ENCODE measurements around the gene RPL14. TPM values are rescaled to one million over a fixed set of nuclear protein-coding genes. Genes with fewer than 3 reads are reported as not detected.

Gene RPL14
- total RNA-seq, 4 donors from 2014 or later: 170 to 330 (median 296) TPM

GRCh38 chr3:40445880-40446279, 11.3 kb upstream of the RPL14 start:
- in situ Hi-C loops (cut with MboI; ENCODE audit: low sequenced_read_pairs in 4 of 4) (loop anchor here in 1 of 4 donors (10.0 kb wide), 1 partner anchor 111 kb away; no protein-coding TSS in a partner anchor), intact Hi-C loops (cut with DNase I; ENCODE audit: low total_unique reads) (no loop called here)
- ATAC-seq: no peak
- no peaks in the 10 kb centered on the region for H3K27me3 ChIP-seq
- no peaks in the 10 kb centered on the region for H3K9me3 ChIP-seq
- no peak overlapping the region for H3K27ac ChIP-seq
- no peak for DNase-seq
- H3K4me3 ChIP-seq: no peak overlapping the region
- H3K4me1 ChIP-seq: no peaks in the 10 kb centered on the region
- no peak for TF ChIP-seq POLR2A (IDR thresholded peaks at IDR 0.05)
- no peak for TF ChIP-seq CTCF (IDR thresholded peaks at IDR 0.05 in 4 of 5, conservative IDR thresholded peaks at IDR 0.05 in 1 of 5)
- H3K36me3 ChIP-seq: peaks cover 0 to 4% of the 10 kb centered on the region in 2 donors

- H3K9me3 ChIP-seq: no peaks in the 10 kb centered on the region
- H3K4me3 ChIP-seq: no peak overlapping the region
- H3K27me3 ChIP-seq: no peaks in the 10 kb centered on the region
- no peak for ATAC-seq
- peaks cover 16 to 21% of the 10 kb centered on the region in 2 donors for H3K4me1 ChIP-seq
- TF ChIP-seq POLR2A (IDR thresholded peaks at IDR 0.05) (no peak), CTCF (IDR thresholded peaks at IDR 0.05 in 4 of 5, conservative IDR thresholded peaks at IDR 0.05 in 1 of 5) (no peak)
- no peak overlapping the region for H3K27ac ChIP-seq
- in situ Hi-C loops (cut with MboI; ENCODE audit: low sequenced_read_pairs in 4 of 4) (loop anchor here in 2 of 4 donors (5.0 to 25.0 kb wide), 5 partner anchors 74 to 1263 kb away; partner anchors contain the start of genes SLC25A38 (in 1 of the 2), XIRP1 (in 1 of the 2) and ZNF621 (in 1 of the 2)), intact Hi-C loops (cut with DNase I; ENCODE audit: low total_unique reads) (loop anchor here (5.0 to 10.0 kb wide), 3 partner anchors 123 to 1644 kb away; partner anchors contain the start of genes CTNNB1 and TRAK1)
- no peak for DNase-seq
- H3K36me3 ChIP-seq: peaks cover 0 to 3% of the 10 kb centered on the region in 2 donors
These were observed 6.7 kb upstream of the RPL14 start for GRCh38 chr3:40450438-40450837.

- no peak for DNase-seq
- H3K9me3 ChIP-seq: no peaks in the 10 kb centered on the region
- ATAC-seq: no peak
- in situ Hi-C loops (cut with MboI; ENCODE audit: low sequenced_read_pairs in 4 of 4): loop anchor here in 2 of 4 donors (5.0 to 25.0 kb wide), 5 partner anchors 73 to 1264 kb away; partner anchors contain the start of genes SLC25A38 (in 1 of the 2), XIRP1 (in 1 of the 2) and ZNF621 (in 1 of the 2)
- H3K36me3 ChIP-seq: peaks cover 0 to 3% of the 10 kb centered on the region in 2 donors
- no peak overlapping the region for H3K4me3 ChIP-seq
- intact Hi-C loops (cut with DNase I; ENCODE audit: low total_unique reads): loop anchor here (5.0 to 10.0 kb wide), 3 partner anchors 124 to 1643 kb away; partner anchors contain the start of genes CTNNB1 and TRAK1
- TF ChIP-seq CTCF (IDR thresholded peaks at IDR 0.05 in 4 of 5, conservative IDR thresholded peaks at IDR 0.05 in 1 of 5) (no peak), POLR2A (IDR thresholded peaks at IDR 0.05) (no peak)
- no peaks in the 10 kb centered on the region for H3K27me3 ChIP-seq
- peaks cover 20 to 24% of the 10 kb centered on the region in 2 donors for H3K4me1 ChIP-seq
- peak overlapping the region in 2 of 4 donors; percentile 96 to 98 for H3K27ac ChIP-seq
These were observed 5.6 kb upstream of the RPL14 start for GRCh38 chr3:40451551-40451950.

GRCh38 chr3:40452057-40452456, 5.1 kb upstream of the RPL14 start:
- Histone ChIP-seq H3K4me3 (peak overlapping the region in 3 of 4 donors; percentile 68 to 91 (median 79)), H3K9me3 (no peaks in the 10 kb centered on the region), H3K27me3 (no peaks in the 10 kb centered on the region), H3K36me3 (peaks cover 0 to 3% of the 10 kb centered on the region in 2 donors), H3K27ac (peak overlapping the region; percentile 88 to 98 (median 94)), H3K4me1 (peaks cover 21 to 24% of the 10 kb centered on the region in 2 donors)
- in situ Hi-C loops (cut with MboI; ENCODE audit: low sequenced_read_pairs in 4 of 4) (loop anchor here in 2 of 4 donors (5.0 to 25.0 kb wide), 5 partner anchors 73 to 1265 kb away; partner anchors contain the start of genes SLC25A38 (in 1 of the 2), XIRP1 (in 1 of the 2) and ZNF621 (in 1 of the 2)), intact Hi-C loops (cut with DNase I; ENCODE audit: low total_unique reads) (loop anchor here (1.0 to 10.0 kb wide), 4 partner anchors 25 to 1643 kb away; partner anchors contain the start of genes CTNNB1, TRAK1 and ZNF619)
- ATAC-seq (no peak), DNase-seq (no peak)
- no peak for TF ChIP-seq CTCF (IDR thresholded peaks at IDR 0.05 in 4 of 5, conservative IDR thresholded peaks at IDR 0.05 in 1 of 5)
- no peak for TF ChIP-seq POLR2A (IDR thresholded peaks at IDR 0.05)
